Neural cell (in vitro differentiated cells): Measurements from ENCODE around the gene INPP5F. TPM values are rescaled to one million over a fixed set of nuclear protein-coding genes. Genes with fewer than 3 reads are reported as not detected.
"Not testable (repeated sequence)": the region's sequence is repeated elsewhere in the genome, so short reads cannot be mapped to it uniquely, and the experiment has no call there.

Experiments used
- H2AFZ ChIP-seq: fragments of 200-600, 300-800 bp; sonication (generic), shearing (Covaris generic); 2 replicates; pipeline ENCODE4 v1.6.0; 2014; ENCODE audit warnings: low read depth, mild to moderate bottlenecking, antibody characterized with exemption, low read length, moderate library complexity
- H3F3A ChIP-seq: fragments of 200-600 bp; shearing (Covaris generic); 2 replicates; pipeline ENCODE4 v1.6.1; 2016; ENCODE audit warnings: mild to moderate bottlenecking, moderate library complexity, mixed read lengths, antibody characterized with exemption, low read length; ENCODE audit not compliant: insufficient read depth, poor library complexity, severe bottlenecking
- H3K27ac ChIP-seq: fragments of 200-600, 300-800 bp; sonication (generic), shearing (Covaris generic); 2 replicates; pipeline ENCODE4 v1.5.1; 2014; ENCODE audit warnings: mild to moderate bottlenecking, low read length, moderate library complexity
- H3K27me3 ChIP-seq: fragments of 300-800, 200-600 bp; sonication (generic), shearing (Covaris generic); 2 replicates; pipeline ENCODE4 v1.6.0; 2014; ENCODE audit warnings: mild to moderate bottlenecking, low read depth, low read length, moderate library complexity; ENCODE audit not compliant: insufficient read depth
- H3K36me3 ChIP-seq: fragments of 300-800, 200-600 bp; sonication (generic), shearing (Covaris generic); 2 replicates; pipeline ENCODE4 v1.5.1; 2014; ENCODE audit warnings: mild to moderate bottlenecking, antibody characterized with exemption, low read length, moderate library complexity; ENCODE audit not compliant: insufficient read depth
- H3K4me2 ChIP-seq: fragments of 300-800, 200-600 bp; sonication (generic), shearing (Covaris generic); 2 replicates; pipeline ENCODE4 v1.6.0; 2014; ENCODE audit warnings: mild to moderate bottlenecking, low read length
- H3K4me3 ChIP-seq: fragments of 300-800, 200-600 bp; sonication (generic), shearing (Covaris generic); 2 replicates; pipeline ENCODE4 v1.5.1; 2014; ENCODE audit warnings: mild to moderate bottlenecking, low read length, moderate library complexity
- H3K79me2 ChIP-seq: fragments of 200-600 bp; shearing (Covaris generic); replicated peaks from 2 replicates; pipeline ENCODE4 v1.6.0; 2014; ENCODE audit warnings: mild to moderate bottlenecking, low read length, moderate library complexity; ENCODE audit not compliant: insufficient read depth
- H3K9ac ChIP-seq: fragments of 300-800, 200-600 bp; sonication (generic), shearing (Covaris generic); 2 replicates; pipeline ENCODE4 v1.6.1; 2016; ENCODE audit warnings: mild to moderate bottlenecking, low read length, mixed read lengths
- H3K9me2 ChIP-seq: fragments of 200-600 bp; shearing (Covaris generic); 2 replicates; pipeline ENCODE4 v1.6.1; 2016; ENCODE audit warnings: mild to moderate bottlenecking, low read length, mixed read lengths; ENCODE audit not compliant: insufficient read depth
- H3K9me3 ChIP-seq: fragments of 200-600, 300-800 bp; sonication (generic), shearing (Covaris generic); 2 replicates; pipeline ENCODE4 v1.6.1; 2016; ENCODE audit warnings: mild to moderate bottlenecking, mixed run types, low read length, moderate library complexity, mixed read lengths
- H4K20me1 ChIP-seq: fragments of 200-600 bp; shearing (Covaris generic); 2 replicates; pipeline ENCODE4 v1.6.1; 2016; ENCODE audit warnings: mild to moderate bottlenecking, mixed run types; ENCODE audit not compliant: insufficient read depth
- EP300 ChIP-seq: fragments of 450-650 bp; conservative IDR thresholded peaks from 2 replicates; pipeline ENCODE4 v1.6.1; 2014; ENCODE audit warnings: antibody characterized with exemption, mild to moderate bottlenecking, moderate library complexity; ENCODE audit not compliant: poor library complexity, severe bottlenecking
- EZH2 ChIP-seq: fragments of 200-600, 300-800 bp; shearing (Covaris generic), sonication (generic); IDR thresholded peaks from 2 replicates; pipeline ENCODE4 v1.6.1; 2014; ENCODE audit warnings: antibody characterized with exemption, low read length, borderline replicate concordance, mild to moderate bottlenecking; ENCODE audit not compliant: insufficient read depth, poor library complexity, severe bottlenecking
- MXI1 ChIP-seq: fragments of 450-650 bp; conservative IDR thresholded peaks from 2 replicates; pipeline ENCODE4 v1.6.1; 2014; ENCODE audit warnings: antibody characterized with exemption, mild to moderate bottlenecking; ENCODE audit not compliant: poor library complexity, severe bottlenecking
- POLR2AphosphoS5 ChIP-seq: IDR thresholded peaks from 2 replicates; pipeline ENCODE4 v1.6.1; 2012
- RAD21 ChIP-seq: fragments of 450-650 bp; conservative IDR thresholded peaks from 2 replicates; pipeline ENCODE4 v1.6.1; 2014; ENCODE audit warnings: antibody characterized with exemption, mild to moderate bottlenecking, moderate library complexity
- SMC3 ChIP-seq: fragments of 450-650 bp; conservative IDR thresholded peaks from 2 replicates; pipeline ENCODE4 v1.6.1; 2014; ENCODE audit warnings: antibody characterized with exemption, mild to moderate bottlenecking, moderate library complexity; ENCODE audit not compliant: poor library complexity
- TAF1 ChIP-seq: IDR thresholded peaks from 2 replicates; pipeline ENCODE4 v1.6.1; 2012; ENCODE audit warnings: low read depth
- polyA plus RNA-seq: library from polyadenylated mRNA; depleted of rRNA; stranded (reverse); fragments of >200 nt; gene quantifications from 2 replicates; pipeline ENCODE4 v1.2.3, GENCODE V29; 2014
- TF ChIP-seq, protein P1 (sequence below): fragments of 450-650 bp; IDR thresholded peaks from 2 replicates; pipeline ENCODE4 v1.5.1; 2014; ENCODE audit warnings: antibody characterized with exemption, mild to moderate bottlenecking, moderate library complexity; ENCODE audit not compliant: poor library complexity, severe bottlenecking
- TF ChIP-seq, protein P2 (sequence below): IDR thresholded peaks from 2 replicates; pipeline ENCODE4 v1.6.1; 2012; ENCODE audit warnings: borderline replicate concordance

INPP5F gene
- polyA plus RNA-seq, 1 donor from 2014 or later, result 114 TPM

DNA sequence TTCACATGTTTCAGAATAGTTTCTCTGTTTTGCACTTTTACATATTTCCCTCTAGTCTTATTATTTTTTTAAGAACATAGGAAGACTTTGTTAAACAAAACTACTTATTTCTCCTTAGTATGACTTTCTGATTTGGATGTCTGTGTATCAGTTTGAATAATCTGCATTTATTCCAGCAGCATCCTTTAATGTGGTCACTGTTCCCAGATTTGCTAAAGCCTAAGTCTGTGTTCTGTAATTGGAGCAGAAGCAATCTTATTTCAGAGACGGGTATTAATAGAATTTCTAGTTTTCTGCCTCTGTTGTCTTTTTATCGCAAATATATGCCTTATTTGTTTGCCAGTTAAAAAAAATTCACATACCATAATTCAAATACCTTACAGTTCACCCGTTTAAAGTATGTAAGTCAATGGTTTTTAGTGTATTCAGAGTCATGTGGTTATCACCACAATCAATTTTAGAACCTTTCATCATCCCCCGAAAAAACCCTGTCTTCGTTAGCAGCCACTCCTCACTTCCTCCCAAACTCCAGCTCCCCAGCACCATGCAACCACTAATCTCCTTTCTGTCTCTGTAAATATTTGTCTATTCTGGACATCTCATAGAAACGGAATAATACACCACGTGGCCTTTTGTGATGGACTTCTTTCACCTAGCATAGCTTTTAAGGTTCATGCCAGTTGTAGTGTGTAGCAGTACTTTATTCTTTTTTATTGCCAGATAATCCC is 58.7 kb downstream of the INPP5F start:
- Histone ChIP-seq H3K27ac (no peak overlapping the region), H3K9me2 (no peaks in the 10 kb centered on the region), H3K36me3 (no peaks in the 10 kb centered on the region), H3K9ac (no peak overlapping the region), H3F3A (no peaks in the 10 kb centered on the region), H3K4me2 (no peak overlapping the region), H3K9me3 (no peaks in the 10 kb centered on the region), H2AFZ (no peak overlapping the region), H3K4me3 (no peak overlapping the region), H4K20me1 (no peaks in the 10 kb centered on the region), H3K27me3 (no peaks in the 10 kb centered on the region), H3K79me2 (no peaks in the 10 kb centered on the region)
- TF ChIP-seq EZH2 (no peak), EP300 (no peak), SMC3 (no peak), TAF1 (no peak), POLR2AphosphoS5 (no peak), MXI1 (no peak), RAD21 (no peak)
- TF ChIP-seq, protein P1, sequence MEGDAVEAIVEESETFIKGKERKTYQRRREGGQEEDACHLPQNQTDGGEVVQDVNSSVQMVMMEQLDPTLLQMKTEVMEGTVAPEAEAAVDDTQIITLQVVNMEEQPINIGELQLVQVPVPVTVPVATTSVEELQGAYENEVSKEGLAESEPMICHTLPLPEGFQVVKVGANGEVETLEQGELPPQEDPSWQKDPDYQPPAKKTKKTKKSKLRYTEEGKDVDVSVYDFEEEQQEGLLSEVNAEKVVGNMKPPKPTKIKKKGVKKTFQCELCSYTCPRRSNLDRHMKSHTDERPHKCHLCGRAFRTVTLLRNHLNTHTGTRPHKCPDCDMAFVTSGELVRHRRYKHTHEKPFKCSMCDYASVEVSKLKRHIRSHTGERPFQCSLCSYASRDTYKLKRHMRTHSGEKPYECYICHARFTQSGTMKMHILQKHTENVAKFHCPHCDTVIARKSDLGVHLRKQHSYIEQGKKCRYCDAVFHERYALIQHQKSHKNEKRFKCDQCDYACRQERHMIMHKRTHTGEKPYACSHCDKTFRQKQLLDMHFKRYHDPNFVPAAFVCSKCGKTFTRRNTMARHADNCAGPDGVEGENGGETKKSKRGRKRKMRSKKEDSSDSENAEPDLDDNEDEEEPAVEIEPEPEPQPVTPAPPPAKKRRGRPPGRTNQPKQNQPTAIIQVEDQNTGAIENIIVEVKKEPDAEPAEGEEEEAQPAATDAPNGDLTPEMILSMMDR, result no peak
- TF ChIP-seq, protein P2, sequence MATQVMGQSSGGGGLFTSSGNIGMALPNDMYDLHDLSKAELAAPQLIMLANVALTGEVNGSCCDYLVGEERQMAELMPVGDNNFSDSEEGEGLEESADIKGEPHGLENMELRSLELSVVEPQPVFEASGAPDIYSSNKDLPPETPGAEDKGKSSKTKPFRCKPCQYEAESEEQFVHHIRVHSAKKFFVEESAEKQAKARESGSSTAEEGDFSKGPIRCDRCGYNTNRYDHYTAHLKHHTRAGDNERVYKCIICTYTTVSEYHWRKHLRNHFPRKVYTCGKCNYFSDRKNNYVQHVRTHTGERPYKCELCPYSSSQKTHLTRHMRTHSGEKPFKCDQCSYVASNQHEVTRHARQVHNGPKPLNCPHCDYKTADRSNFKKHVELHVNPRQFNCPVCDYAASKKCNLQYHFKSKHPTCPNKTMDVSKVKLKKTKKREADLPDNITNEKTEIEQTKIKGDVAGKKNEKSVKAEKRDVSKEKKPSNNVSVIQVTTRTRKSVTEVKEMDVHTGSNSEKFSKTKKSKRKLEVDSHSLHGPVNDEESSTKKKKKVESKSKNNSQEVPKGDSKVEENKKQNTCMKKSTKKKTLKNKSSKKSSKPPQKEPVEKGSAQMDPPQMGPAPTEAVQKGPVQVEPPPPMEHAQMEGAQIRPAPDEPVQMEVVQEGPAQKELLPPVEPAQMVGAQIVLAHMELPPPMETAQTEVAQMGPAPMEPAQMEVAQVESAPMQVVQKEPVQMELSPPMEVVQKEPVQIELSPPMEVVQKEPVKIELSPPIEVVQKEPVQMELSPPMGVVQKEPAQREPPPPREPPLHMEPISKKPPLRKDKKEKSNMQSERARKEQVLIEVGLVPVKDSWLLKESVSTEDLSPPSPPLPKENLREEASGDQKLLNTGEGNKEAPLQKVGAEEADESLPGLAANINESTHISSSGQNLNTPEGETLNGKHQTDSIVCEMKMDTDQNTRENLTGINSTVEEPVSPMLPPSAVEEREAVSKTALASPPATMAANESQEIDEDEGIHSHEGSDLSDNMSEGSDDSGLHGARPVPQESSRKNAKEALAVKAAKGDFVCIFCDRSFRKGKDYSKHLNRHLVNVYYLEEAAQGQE, result no peak

DNA sequence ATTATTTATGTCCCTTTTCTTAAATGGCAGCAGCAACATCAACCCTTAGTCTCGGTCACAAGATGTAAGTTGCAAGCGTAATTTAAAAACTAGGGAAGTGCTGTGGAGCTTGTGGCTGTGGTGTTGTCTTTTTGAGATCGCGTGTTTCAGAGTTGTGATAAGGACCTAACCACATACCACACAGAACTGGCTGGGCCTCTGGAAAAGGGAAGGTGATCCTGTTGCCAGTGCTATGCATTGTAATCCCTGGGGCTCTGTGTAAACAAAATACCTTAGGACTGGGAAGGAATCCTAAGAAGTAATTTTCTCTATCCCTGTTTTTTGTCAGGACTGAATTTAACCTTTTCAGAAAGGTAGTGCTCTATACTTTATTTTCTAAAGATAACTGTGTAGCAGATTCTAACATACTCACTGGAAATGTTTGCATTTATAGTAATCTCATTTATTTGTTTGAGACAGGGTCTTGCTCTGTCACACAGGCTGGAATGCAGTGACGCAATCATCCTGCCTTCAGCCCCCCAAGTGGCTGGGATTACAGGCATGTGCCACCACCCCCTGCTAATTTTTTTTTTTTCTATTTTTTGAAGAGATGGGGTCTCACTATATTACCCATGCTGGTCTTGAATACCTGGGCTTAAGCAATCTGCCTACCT is 60.4 kb downstream of the INPP5F start:
- H3K27me3 ChIP-seq, result no peaks in the 10 kb centered on the region
- no peak overlapping the region for H3K4me3 ChIP-seq
- H3K9me3 ChIP-seq, result no peaks in the 10 kb centered on the region
- no peaks in the 10 kb centered on the region for H3K9me2 ChIP-seq
- H3K36me3 ChIP-seq, result no peaks in the 10 kb centered on the region
- no peaks in the 10 kb centered on the region for H3F3A ChIP-seq
- no peaks in the 10 kb centered on the region for H3K79me2 ChIP-seq
- no peak overlapping the region for H3K9ac ChIP-seq
- H4K20me1 ChIP-seq, result no peaks in the 10 kb centered on the region
- no peak overlapping the region for H3K27ac ChIP-seq
- H2AFZ ChIP-seq, result no peak overlapping the region
- H3K4me2 ChIP-seq, result no peak overlapping the region
- TF ChIP-seq POLR2AphosphoS5 (no peak), RAD21 (no peak), TAF1 (no peak), EP300 (no peak), MXI1 (no peak), SMC3 (no peak), EZH2 (no peak)
- TF ChIP-seq, protein P2, result no peak
- TF ChIP-seq, protein P1, result no peak

DNA sequence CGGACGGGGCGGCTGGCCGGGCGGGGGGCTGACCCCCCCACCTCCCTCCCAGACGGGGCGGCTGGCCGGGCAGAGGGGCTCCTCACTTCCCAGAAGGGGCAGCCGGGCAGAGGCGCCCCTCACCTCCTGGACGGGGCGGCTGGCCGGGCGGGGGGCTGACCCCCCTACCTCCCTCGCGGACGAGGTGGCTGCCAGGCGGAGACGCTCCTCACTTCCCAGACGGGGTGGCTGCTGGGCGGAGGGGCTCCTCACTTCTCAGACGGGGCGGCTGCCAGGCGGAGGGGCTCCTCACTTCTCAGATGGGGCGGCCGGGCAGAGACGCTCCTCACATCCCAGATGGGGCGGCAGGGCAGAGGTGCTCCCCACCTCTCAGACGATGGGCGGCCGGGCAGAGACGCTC is 69.3 kb downstream of the INPP5F start:
- H3K9me2 ChIP-seq, H4K20me1 ChIP-seq, H3K4me3 ChIP-seq, H3K79me2 ChIP-seq, H3K27me3 ChIP-seq, H3K9me3 ChIP-seq, H2AFZ ChIP-seq, H3K27ac ChIP-seq, H3K9ac ChIP-seq, H3K4me2 ChIP-seq, H3K36me3 ChIP-seq, H3F3A ChIP-seq: not testable (repeated sequence)
